ENCODE results near the gene SRGAP1.

DNA sequence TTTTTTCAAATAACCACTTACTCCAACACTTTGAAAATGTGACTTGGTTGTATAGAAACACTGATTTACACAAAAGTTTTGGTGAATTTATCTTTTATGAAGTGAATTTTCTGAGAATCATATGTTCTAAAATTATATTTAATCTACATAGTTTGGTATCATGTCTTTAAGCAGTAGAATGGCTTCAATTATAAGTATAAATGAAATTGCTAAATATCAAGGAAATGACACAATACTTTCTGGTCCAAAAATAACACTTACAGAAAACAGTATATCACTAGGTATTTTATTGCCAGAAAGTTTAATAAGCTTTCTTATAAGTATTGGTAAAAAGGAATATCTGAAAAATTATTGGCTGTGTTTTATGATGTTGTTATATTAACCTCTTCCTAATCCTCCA, 90.9 kb downstream of the SRGAP1 start:
- TF ChIP-seq, protein P1, sequence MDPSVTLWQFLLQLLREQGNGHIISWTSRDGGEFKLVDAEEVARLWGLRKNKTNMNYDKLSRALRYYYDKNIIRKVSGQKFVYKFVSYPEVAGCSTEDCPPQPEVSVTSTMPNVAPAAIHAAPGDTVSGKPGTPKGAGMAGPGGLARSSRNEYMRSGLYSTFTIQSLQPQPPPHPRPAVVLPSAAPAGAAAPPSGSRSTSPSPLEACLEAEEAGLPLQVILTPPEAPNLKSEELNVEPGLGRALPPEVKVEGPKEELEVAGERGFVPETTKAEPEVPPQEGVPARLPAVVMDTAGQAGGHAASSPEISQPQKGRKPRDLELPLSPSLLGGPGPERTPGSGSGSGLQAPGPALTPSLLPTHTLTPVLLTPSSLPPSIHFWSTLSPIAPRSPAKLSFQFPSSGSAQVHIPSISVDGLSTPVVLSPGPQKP (IDR thresholded peaks at IDR 0.05; ENCODE audit: borderline replicate concordance, low read depth, low read length), result no peak
- TF ChIP-seq, protein P2, sequence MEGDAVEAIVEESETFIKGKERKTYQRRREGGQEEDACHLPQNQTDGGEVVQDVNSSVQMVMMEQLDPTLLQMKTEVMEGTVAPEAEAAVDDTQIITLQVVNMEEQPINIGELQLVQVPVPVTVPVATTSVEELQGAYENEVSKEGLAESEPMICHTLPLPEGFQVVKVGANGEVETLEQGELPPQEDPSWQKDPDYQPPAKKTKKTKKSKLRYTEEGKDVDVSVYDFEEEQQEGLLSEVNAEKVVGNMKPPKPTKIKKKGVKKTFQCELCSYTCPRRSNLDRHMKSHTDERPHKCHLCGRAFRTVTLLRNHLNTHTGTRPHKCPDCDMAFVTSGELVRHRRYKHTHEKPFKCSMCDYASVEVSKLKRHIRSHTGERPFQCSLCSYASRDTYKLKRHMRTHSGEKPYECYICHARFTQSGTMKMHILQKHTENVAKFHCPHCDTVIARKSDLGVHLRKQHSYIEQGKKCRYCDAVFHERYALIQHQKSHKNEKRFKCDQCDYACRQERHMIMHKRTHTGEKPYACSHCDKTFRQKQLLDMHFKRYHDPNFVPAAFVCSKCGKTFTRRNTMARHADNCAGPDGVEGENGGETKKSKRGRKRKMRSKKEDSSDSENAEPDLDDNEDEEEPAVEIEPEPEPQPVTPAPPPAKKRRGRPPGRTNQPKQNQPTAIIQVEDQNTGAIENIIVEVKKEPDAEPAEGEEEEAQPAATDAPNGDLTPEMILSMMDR (conservative IDR thresholded peaks at IDR 0.05; ENCODE audit: low read depth, low read length), result no peak
- TF ChIP-seq, protein P3, sequence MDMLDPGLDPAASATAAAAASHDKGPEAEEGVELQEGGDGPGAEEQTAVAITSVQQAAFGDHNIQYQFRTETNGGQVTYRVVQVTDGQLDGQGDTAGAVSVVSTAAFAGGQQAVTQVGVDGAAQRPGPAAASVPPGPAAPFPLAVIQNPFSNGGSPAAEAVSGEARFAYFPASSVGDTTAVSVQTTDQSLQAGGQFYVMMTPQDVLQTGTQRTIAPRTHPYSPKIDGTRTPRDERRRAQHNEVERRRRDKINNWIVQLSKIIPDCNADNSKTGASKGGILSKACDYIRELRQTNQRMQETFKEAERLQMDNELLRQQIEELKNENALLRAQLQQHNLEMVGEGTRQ (IDR thresholded peaks at IDR 0.05; ENCODE audit: low read depth, low read length), result no peak
- TF ChIP-seq POLR2A (IDR thresholded peaks at IDR 0.05; ENCODE audit: low read depth, low read length), result no peak
- no peak for TF ChIP-seq RAD21 (IDR thresholded peaks at IDR 0.05; ENCODE audit: low read length)
- no peak for TF ChIP-seq RCOR1 (IDR thresholded peaks at IDR 0.05; ENCODE audit: insufficient replicate concordance, low read length)
- TF ChIP-seq MAFK (IDR thresholded peaks at IDR 0.05; ENCODE audit: low read depth, low read length), result no peak
